ENCODE results near the gene HCN1.

DNA sequence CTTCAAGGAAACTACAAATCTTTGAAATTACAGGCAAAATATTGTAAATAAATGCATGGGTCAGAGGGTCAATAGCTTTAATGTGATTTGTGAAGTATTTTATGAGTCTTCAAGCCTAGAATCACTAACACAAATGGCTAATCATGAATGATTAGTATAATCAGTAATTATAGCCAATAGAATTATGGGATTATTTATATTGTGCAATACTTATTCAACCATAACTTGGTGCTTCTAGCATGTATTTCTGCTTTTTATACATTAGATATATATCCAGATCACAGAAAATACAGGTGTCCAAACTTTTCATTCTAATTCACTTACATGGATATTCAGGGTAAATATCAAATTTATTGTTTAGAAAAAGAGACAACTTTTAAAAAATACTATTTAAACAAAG lies 12.1 kb downstream of the HCN1 start:
- TF ChIP-seq POLR2A (IDR thresholded peaks at IDR 0.05): no peak
- TF ChIP-seq, protein P1, sequence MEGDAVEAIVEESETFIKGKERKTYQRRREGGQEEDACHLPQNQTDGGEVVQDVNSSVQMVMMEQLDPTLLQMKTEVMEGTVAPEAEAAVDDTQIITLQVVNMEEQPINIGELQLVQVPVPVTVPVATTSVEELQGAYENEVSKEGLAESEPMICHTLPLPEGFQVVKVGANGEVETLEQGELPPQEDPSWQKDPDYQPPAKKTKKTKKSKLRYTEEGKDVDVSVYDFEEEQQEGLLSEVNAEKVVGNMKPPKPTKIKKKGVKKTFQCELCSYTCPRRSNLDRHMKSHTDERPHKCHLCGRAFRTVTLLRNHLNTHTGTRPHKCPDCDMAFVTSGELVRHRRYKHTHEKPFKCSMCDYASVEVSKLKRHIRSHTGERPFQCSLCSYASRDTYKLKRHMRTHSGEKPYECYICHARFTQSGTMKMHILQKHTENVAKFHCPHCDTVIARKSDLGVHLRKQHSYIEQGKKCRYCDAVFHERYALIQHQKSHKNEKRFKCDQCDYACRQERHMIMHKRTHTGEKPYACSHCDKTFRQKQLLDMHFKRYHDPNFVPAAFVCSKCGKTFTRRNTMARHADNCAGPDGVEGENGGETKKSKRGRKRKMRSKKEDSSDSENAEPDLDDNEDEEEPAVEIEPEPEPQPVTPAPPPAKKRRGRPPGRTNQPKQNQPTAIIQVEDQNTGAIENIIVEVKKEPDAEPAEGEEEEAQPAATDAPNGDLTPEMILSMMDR (IDR thresholded peaks at IDR 0.05): no peak
